Peyer's patch (tissue), 4 donors: ENCODE data around the gene IL31.
"Not testable (repeated sequence)": the region's sequence is repeated elsewhere in the genome, so short reads cannot be mapped to it uniquely, and the experiment has no call there.

ENCODE experiments used
- CTCF ChIP-seq, 6 experiments: fragments of 450-650 bp in 4 of 6; fragments of 200-600 bp in 2 of 6; sonication (generic) in 1 of 6; IDR thresholded peaks; one replicate each; pipeline ENCODE4 v1.5.1; 2017 to 2019; ENCODE audit warnings: antibody characterized with exemption in 6 of 6, mild to moderate bottlenecking in 3 of 6, moderate library complexity in 1 of 6
- POLR2A ChIP-seq, 2 donors: fragments of 450-650 bp; IDR thresholded peaks; one replicate each; pipeline ENCODE4 v1.5.1; 2017; ENCODE audit warnings: antibody characterized with exemption in 2 of 2, mild to moderate bottlenecking in 2 of 2, moderate library complexity in 2 of 2

GRCh38 chr12:122202811-122203210 lies 28.8 kb upstream of the IL31 start:
- TF ChIP-seq CTCF, POLR2A (IDR thresholded peaks at IDR 0.05): not testable (repeated sequence)
